HG03565 (cell line): ENCODE measurements around the gene TNIK.

Source experiments
- ATAC-seq: cut with Tn5 transposase; IDR thresholded peaks from one replicate; pipeline ENCODE4 v1.9.1; 2021; ENCODE audit warnings: mild to moderate bottlenecking, moderate library complexity; ENCODE audit not compliant: unreplicated experiment

The TNIK gene

DNA sequence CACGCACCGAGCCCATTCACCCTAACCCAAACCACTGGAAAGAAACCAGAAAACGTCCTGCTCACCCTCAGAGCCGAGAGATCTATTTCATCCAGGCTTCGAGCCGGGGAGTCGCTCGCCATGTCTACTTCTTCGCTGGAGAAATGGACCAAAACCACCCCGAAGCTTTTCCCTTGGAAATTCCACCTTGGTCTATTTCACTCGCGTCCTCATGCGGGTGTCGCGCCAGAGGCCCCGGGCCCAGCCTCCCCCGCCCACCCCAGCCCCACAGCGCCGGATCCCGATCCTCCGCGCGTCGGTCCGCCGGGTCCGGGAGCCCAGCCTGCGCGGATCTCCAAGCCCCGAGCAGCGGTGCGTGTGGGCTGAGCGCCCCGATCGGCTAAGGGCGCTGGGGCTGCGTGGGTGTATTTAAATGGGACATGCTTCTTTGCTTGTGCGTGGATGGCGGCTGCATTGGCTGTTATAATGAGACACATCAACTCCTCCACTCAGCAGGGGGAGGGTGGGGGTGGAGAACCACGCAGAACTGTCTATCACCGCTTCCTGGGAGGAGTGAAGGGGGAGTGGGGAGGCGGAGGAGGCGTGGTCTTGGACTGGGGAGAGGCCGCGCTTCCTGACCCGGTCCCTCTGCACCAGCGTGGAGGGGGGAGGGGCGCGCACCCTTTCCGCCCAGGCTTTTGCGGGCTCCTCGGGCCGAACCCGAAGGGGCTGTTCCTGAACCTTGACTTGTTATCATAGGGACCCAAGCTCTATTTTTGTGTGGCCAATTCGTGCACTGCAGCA is at the start of gene TNIK:
Gene TNIK (minus strand): TSS at position 464 of the 783 bp plus-strand sequence. CDS start 342 bp downstream, at position 122.
- peak; percentile 46 for ATAC-seq

DNA sequence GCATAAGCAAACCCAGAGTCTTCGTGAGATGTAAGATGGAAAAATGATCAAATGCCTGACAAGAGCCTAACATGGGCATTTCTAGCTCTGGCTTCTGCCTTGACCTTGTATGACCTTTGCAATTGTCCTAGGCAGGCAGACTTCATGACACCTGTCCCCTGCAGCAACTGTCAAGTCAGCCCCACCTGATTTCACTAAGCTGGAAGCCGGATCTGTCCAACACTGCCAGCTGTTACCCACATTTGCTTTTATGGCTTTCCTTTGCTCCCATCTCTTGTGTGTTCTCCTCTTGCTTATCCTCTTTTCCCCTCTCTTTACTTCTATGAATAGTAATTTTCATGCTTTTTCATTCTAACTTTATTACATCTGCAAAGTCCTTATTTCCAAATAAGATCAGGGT is 48.5 kb upstream of the TNIK start:
- ATAC-seq = no peak

DNA sequence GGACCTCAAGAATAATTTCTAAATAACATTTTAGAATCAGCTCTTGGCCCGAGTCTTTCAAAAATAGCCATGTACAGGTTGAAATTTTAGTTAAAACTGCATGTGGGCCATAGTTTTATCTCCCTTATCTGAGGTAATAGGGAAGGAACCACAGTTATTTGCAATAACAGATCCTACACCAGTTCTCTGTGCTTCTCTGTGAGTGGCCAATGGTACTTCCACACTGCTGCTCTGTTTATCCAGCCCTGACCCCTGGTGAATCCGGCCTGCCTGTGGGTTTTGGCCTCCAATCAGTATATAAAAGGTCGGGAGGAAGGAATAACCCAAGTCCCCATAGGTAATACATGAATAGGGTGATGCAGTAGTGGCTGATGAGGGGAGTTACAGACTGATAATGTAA is 48.0 kb upstream of the TNIK start:
- ATAC-seq = no peak

DNA sequence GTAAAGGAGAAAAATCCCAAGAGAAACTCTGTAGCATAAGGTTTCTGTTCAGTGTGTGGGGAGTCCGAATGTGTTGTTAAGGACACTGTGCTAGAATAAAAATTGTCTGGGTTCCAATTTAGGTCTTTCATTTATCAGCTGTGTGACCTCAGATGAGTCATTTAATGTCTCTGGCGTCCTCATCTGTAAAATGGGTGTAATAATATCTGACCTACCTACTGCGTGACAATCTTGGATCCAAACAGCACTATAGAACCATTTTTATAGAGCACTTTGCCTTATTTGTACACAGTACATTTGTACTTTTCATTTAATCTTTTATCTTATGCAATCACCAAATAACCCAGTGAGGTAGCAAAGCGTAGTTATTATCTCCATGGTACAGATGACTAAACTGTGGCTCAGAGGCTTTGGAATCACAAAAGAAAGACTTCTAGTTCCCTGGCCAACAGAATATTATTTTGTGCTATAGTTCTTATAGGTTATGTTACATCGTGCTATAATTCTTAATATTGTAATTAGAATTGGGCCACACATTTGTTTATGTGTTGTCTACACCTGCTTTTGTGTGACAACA is 46.6 kb upstream of the TNIK start:
- no peak for ATAC-seq

DNA sequence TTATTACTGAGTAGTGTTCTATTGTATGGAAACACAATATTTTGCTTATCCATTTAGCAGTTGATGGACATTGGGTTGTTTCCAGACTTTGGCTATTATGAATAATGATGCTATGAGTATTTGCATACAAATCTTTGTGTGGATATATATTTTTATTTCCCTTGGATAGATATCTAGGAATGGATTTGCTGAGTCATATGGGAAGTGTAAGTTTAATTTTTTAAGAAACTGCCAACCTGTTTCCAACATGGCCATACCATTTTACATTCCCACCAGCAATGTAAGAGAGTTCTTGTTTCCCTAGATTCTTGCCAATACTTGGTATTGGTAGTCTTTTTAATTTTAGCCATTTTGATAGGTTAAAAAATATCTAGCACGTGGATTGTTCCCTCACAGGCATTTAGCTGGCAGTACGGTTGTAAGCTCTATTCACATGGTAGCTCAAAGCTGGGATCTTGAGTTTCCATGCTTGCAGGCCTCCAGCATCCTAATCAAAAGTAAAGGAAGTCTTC is 45.7 kb upstream of the TNIK start:
- ATAC-seq = no peak

DNA sequence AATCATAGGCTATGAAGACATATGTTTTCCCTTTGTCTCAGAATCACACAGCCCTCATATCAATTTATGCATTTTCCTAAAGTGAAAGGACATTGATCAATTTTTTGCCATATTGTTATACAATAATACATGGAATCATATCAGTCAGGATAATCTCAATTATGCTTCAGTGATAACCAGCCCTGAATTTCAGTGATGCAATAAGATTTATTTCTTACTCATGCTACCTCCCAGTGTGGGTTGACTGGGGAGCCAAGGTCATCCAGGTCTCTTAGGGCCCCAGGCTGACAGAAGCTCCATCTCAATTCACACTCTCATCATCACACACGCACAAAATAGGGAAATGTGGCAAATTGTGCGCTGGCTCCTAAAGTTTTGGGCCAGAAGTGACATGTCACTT is 44.2 kb upstream of the TNIK start:
- ATAC-seq = no peak

DNA sequence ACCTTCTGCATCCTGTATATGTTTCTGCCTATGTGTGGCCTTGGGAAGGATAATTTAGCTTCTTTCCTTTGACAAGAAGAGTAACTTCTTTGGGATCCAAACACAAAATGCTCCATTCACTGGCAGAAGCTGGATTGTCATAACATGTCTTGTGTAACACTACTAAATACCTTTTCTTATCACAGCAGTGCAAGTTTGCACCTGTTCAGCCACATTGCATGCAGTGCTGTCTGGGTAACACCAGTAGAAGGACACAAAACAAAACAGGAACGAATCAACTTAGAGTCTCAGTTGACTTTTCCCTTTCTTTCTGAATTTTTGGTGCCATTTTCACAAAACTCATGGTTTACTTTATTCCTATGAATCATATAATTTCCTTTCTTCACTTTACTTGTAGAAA is 43.6 kb upstream of the TNIK start:
- no peak for ATAC-seq

DNA sequence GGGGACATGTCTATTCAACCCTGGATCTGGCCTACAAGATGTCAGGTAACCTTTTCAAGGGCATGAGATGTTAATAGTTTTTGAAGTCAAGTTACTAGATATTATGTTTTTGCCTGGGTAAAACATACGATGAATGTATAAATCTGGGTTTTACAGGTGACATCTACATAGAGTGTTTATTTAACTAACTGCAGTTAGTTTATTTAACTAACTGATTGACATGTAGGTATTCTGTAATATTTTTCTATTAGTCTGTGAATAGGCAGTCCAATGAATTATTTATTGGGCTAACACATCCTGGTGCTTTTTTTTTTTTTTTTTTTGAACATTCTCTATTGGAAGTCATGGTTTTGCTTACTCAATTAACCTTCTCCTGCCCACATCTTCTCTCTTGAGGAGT is 38.7 kb upstream of the TNIK start:
- no peak for ATAC-seq

DNA sequence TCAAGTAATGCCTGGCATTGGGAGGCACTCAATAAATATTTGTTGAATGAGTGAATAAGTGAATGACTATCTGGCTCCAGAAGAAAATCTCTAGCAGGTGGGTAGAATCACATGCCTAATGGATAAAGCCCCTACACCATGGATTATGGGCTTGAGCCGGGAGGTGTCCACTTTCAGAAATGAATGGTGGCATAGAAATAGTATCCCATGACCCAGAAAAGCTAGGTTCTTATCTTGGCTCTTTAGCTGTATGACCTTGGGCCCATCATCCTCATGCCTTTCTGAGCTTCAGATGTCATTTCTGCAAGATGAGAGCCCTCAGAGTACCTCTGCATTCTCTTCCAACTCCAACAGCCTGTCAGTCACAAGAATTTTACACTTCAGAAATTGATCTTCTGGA is 37.3 kb upstream of the TNIK start:
- no peak for ATAC-seq

DNA sequence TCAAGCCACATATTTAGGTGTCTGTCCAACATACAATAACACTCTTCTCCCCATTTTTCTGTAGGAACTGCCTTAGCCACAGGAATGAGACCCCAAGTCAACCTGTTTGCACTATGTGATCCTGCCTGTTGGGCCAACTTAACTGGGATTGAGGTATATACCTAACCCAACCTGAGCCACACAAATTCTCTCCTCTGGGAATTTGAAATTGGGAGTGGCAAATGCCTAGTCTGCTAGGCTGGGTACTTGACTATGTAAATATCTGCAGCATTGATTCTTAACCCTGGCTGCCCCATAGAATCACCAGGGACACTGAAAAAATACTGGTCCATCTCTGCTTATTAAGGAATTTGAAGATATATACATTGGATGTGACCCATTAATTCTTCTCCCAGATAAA is 35.2 kb upstream of the TNIK start:
- no peak for ATAC-seq

DNA sequence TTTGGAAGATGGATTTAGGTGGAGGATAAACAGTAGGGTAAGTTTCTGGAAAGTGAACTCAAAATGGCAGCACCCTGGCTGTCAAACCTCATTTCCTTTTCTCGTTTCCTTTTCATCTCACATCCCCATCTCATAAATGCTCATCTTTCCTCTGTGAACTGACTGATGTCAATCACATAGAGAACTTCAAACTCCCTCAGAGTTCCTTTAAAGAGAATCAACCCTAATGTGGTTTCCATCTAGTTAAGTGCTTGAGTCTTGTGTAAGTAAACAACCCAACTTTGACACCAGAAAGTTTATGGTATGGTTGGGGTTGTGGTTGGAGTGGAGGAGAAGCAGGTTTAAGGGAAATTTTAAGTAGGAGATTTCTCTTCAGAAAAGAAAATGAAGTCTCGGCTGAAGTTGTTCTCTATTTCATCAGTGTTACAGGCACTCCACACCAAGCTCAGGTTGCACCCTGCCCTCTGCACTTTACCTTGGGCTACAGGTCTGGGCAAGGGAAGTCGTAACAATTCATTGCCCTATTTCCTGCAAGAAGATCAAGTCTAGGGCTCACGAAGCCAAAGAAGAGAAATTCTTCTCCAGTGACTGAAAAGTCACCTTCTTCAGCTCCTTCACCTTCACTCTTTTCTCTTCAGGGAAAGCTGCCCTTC is 34.4 kb upstream of the TNIK start:
- ATAC-seq = no peak

DNA sequence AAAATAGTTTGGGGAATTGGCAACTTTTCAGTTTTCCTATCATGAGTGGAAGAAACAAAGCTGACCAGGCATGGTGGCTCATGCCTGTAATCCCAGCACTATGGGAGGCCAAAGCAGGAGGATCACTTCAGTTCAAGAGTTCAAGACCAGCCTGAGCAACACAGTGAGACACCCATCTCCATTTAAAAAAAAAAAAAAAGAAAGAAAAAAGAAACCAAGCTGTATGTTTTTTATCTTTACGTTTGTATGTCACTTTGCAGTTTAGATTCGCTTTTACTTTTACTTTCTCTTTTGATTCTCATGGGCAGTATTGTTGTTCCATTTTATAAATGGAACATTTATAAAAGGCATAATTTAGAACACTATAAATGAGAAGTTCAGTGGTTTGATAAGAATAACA is 31.2 kb upstream of the TNIK start:
- ATAC-seq = no peak

DNA sequence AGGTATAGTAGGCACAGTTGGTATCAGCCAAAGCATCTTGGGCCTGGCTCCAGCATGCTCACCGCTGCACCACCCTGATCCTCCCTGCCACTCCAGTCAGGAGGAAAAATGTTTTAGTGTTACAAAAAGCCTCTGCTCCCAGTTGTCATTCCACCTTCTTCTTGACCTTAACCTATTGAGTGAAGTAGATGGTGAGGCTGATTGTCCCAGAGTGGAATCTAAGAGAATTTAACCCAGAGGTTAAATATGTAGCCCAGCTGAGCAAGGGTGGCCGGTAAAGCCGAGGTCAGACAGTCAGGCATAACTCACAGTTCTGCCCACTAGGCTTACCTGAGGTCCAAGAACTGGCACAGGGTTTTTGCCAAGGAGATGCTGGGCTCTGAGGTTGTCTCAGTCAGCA is 30.7 kb upstream of the TNIK start:
- no peak for ATAC-seq

DNA sequence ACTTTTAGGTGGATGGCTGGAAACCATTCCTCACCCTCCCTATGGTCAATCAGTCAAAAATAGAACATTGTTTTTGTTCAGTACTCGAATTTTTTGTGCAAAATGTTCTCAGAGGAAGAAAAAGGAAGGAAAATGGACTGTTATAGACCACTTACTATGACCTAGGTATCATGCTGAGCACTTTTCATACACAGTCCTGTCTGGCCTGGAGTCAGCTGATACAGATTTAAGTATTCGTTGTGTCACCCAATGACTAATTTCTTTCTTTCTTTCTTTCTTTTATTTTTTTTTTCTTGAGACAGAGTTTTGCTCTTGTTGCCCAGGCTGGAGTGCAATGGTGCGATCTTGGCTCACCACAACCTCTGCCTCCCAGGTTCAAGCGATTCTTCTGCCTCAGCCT is 29.1 kb upstream of the TNIK start:
- no peak for ATAC-seq

DNA sequence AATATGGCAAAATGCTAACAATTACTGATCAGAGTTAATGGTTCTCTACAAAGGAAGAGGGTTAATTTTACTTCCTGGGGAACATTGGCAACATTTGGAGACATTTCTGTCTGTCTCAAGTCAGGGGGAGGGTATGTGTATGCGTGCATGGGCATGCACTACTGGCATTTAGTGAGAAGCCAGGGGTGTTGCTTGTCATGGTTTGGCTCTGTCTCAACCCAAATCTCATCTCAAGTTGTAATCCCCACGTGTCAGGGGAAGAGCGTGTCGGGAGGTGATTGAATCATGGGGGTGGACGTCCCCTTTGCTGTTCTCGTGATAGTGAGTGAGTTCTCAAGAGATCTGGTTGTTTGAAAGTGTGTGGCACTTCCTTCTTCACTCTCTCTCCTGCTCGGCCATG is 28.3 kb upstream of the TNIK start:
- ATAC-seq = no peak

DNA sequence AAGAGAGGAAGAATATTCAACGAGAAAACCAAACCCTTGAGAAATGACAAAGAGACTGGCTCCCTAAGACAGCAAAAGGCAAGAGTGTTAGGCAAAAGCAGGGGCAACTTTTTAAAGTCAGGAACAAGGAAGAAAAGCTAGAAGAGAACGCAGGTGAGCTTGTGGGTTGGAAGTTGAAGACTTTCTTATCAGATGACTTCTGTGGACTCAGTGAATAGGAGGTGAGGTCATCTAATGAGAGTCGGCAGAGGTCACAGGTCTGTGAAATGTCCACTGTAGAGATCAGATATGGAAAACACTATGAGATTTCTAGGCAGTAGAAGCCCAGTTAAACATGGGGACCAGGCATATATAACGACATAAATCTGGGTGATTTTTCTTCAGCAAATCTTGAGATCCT is 27.2 kb upstream of the TNIK start:
- ATAC-seq = no peak

DNA sequence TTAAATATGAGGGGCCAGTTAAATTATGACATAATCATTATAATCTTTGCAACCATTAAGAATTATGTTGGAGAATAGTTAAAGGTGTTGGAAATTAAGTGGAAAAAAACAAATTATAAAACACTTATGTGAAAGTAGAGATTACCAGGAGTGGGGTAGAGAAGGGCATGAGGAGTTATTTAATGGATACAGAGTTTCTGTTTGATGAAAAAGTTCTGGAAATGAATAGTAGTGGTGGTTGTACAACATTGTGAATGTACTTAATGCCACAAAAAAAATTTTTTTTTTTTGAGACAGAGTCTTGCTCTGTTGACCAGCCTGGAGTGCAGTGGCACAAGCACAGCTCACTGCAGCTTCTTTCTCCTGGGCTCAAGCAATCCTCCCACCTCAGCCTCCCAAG is 25.1 kb upstream of the TNIK start:
- ATAC-seq = no peak

DNA sequence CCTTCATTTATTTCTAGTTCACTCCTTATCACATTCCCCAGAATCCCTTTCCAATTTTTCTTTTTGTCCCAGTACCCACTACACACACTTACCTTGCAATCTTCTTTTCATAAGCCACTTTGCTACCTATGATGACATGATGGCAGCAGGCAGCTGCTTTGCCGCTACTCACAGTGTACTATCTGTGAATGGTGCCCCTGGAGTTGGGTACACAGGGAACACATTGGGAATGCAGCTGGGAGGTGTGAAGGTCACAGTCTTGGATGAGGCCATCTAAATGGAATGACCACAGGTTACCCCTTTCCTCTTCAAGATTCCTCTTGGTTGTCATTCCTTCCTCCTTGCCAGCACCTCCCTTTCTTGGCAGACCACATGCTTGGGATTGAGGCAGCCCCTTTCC is 20.8 kb upstream of the TNIK start:
- ATAC-seq = no peak

DNA sequence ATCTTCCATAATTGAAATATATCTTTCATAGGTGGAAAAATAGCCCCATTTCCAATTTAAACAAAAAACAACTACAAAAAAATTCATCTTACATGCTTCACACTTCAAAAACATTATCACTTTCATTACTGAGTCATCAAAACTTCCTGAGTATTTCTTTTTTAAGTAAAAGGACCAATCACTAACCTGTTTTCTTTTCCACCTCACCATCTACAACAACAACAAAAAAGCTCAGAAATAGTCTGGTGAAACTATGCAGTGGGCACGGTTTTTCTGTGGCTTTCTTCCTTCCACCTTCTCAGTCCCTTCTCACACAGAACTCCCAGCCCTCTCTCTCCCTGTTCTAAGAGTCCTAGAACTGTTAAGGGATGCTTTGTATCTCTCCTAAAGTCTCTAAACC is 20.3 kb upstream of the TNIK start:
- peak; percentile 83 for ATAC-seq

DNA sequence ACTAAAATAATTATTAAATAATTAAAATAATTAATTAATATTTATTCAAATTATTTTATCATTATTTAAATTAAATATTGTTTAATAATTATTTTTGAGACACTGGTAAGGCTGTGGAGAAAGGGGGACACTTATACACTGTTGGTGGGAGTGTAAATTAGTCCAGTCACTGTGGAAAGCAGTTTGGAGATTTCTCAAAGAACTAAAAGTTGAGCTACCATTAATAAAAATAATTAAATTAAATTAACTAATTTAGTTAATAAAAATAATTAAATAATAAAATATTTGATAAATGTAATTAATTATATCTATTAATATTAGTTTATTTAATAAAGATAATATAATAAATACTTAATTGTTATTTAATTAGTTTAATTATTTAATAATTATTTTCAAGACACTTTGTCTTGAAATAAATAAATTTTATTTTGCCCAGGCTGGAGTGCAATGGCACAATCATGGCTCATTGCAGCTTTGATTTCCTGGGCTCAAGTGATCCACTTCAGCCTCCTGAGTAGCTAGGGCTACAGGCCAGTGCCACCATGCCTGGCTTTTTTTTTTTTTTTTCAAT is 16.4 kb upstream of the TNIK start:
- no peak for ATAC-seq

DNA sequence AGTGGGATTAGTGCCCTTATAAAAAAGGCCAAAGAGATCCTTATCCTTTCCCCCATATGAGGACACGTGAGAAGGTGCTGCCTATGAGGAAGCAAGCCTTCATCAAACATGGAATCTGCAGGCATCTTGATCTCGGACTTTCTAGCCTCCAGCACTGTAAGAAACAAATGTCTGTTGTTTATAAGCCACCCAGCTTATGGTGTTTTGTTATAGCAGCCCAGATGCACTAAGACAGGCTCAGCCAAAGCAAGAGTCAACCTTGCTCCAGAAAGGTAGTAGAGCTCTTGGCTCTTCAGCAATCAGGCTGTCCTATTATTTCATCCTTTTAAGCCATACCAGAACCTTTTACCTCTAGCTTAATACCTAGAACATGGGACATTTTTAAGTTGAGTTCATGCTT is 12.3 kb upstream of the TNIK start:
- no peak for ATAC-seq

DNA sequence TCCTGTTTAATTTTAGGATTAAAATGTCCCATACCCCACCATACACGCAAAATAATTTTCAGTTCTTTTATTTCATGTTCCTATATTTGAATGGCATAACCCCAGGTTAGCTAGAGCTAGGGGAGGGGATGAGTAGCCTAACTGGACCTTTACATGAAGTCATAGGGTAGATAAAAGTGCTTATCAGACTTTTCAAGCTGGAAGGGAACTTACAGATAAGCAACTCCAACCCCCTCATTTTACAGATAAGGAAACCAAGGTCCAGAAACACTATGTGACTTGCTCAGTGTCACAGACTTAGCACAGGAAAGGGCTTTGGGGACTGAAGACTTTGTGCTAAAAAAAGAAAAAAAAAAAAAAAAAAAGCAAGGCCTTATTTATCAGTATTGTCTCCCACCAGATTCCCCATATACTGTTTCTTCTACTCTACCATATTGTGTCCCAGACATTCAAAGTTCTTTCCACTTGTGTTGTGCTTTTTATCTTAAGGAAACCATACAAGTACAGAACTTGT is 10.6 kb upstream of the TNIK start:
- ATAC-seq = no peak
